Measurements from ENCODE around the gene ANTKMT.

Gene ANTKMT

DNA sequence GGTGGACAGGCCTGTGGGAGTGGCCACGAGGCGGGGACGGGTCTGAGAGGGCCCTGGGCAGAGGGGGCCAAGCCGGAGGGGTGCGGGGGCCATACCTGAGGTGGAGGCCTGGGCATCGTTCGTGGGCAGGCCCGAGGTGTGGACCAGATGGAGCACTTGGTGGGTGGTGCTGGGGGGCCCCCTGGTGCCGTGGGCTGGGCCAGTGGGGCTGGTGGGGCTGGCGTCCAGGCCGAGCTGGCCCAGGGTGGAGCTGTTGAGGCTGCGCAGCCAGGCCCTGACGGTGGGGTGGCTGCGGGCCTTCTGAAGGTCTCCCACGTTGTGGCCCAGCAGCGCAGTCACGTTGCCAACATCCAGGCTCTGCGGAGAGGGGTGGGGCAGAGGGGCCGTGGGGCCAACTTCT lies 49.0 kb downstream of the ANTKMT start:
- TF ChIP-seq, protein P1, sequence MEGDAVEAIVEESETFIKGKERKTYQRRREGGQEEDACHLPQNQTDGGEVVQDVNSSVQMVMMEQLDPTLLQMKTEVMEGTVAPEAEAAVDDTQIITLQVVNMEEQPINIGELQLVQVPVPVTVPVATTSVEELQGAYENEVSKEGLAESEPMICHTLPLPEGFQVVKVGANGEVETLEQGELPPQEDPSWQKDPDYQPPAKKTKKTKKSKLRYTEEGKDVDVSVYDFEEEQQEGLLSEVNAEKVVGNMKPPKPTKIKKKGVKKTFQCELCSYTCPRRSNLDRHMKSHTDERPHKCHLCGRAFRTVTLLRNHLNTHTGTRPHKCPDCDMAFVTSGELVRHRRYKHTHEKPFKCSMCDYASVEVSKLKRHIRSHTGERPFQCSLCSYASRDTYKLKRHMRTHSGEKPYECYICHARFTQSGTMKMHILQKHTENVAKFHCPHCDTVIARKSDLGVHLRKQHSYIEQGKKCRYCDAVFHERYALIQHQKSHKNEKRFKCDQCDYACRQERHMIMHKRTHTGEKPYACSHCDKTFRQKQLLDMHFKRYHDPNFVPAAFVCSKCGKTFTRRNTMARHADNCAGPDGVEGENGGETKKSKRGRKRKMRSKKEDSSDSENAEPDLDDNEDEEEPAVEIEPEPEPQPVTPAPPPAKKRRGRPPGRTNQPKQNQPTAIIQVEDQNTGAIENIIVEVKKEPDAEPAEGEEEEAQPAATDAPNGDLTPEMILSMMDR (IDR thresholded peaks at IDR 0.05): no peak
- DNase-seq: no peak
- Mint-ChIP-seq H3K27ac (no peak overlapping the region), H3K27me3 (ENCODE audit: low read depth, poor library complexity) (no peaks in the 10 kb centered on the region), H3K9me3 (no peaks in the 10 kb centered on the region), H3K36me3 (ENCODE audit: low read depth) (no peaks in the 10 kb centered on the region), H3K4me1 (peaks cover 10% of the 10 kb centered on the region), H3K4me3 (no peak overlapping the region)

DNA sequence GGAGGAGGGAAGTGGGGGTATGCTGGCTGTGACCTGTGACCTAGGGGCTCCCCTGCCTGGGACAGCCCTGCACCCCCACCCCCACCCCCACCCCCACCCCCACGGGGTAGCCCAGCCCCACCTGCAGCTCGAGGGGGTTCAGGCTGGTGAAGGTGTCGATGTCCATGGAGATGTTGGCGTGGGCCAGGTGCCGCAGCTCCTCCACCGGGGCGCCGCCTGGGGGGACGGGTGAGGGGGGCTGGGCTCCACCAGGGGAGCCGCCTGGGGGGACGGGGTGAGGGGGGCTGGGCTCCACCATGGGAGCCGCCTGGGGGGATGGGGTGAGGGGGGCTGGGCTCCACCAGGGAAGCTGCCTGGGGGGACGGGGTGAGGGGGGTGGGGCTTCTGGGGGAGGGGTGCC lies 49.5 kb downstream of the ANTKMT start:
- TF ChIP-seq, protein P1 (IDR thresholded peaks at IDR 0.05): no peak
- H3K4me1 Mint-ChIP-seq: peaks cover 10% of the 10 kb centered on the region
- H3K27ac Mint-ChIP-seq: no peak overlapping the region

More for the DNA sequence above, 49.5 kb downstream of the ANTKMT start:
- no peaks in the 10 kb centered on the region for H3K36me3 Mint-ChIP-seq (ENCODE audit: low read depth)
- H3K9me3 Mint-ChIP-seq: no peaks in the 10 kb centered on the region
- no peaks in the 10 kb centered on the region for H3K27me3 Mint-ChIP-seq (ENCODE audit: low read depth, poor library complexity)
- DNase-seq: no peak
- H3K4me3 Mint-ChIP-seq: no peak overlapping the region
